ENCODE data around the gene ZBTB38.

ZBTB38 gene

GRCh38 chr3:141348837-141349236, 19.5 kb upstream of the ZBTB38 start:
- no peak for DNase-seq (ENCODE audit: low read depth, low spot score)
- H3K4me3 ChIP-seq (ENCODE audit: insufficient read length, low read depth): no peak overlapping the region
- no peaks in the 10 kb centered on the region for H3K9me3 ChIP-seq (ENCODE audit: insufficient read depth, low read length)
- no peaks in the 10 kb centered on the region for H3K36me3 ChIP-seq (ENCODE audit: insufficient read depth, insufficient read length, low read length)
- TF ChIP-seq ZNF274 (IDR thresholded peaks at IDR 0.05; ENCODE audit: low read depth, low read length) (no peak), SUZ12 (IDR thresholded peaks at IDR 0.05; ENCODE audit: extremely low read depth, insufficient read depth, insufficient read length) (no peak), YY1 (IDR thresholded peaks at IDR 0.05; ENCODE audit: insufficient read depth, insufficient read length) (no peak)
- H3K27me3 ChIP-seq (ENCODE audit: insufficient read depth, insufficient read length): peaks cover 4% of the 10 kb centered on the region
- no peak overlapping the region for H3K9ac ChIP-seq (ENCODE audit: insufficient read length, low read depth)
- no peaks in the 10 kb centered on the region for H3K4me1 ChIP-seq (ENCODE audit: insufficient read depth, insufficient read length)

- Histone ChIP-seq H3K4me1 (ENCODE audit: insufficient read depth, insufficient read length) (no peaks in the 10 kb centered on the region), H3K27me3 (ENCODE audit: insufficient read depth, insufficient read length) (peaks cover 4% of the 10 kb centered on the region), H3K4me3 (ENCODE audit: insufficient read length, low read depth) (no peak overlapping the region), H3K36me3 (ENCODE audit: insufficient read depth, insufficient read length, low read length) (no peaks in the 10 kb centered on the region), H3K9me3 (ENCODE audit: insufficient read depth, low read length) (no peaks in the 10 kb centered on the region), H3K9ac (ENCODE audit: insufficient read length, low read depth) (no peak overlapping the region)
- no peak for DNase-seq (ENCODE audit: low read depth, low spot score)
- TF ChIP-seq SUZ12 (IDR thresholded peaks at IDR 0.05; ENCODE audit: extremely low read depth, insufficient read depth, insufficient read length) (no peak), ZNF274 (IDR thresholded peaks at IDR 0.05; ENCODE audit: low read depth, low read length) (no peak), YY1 (IDR thresholded peaks at IDR 0.05; ENCODE audit: insufficient read depth, insufficient read length) (no peak)
Observed at GRCh38 chr3:141349711-141350110, 18.6 kb upstream of the ZBTB38 start.

DNA sequence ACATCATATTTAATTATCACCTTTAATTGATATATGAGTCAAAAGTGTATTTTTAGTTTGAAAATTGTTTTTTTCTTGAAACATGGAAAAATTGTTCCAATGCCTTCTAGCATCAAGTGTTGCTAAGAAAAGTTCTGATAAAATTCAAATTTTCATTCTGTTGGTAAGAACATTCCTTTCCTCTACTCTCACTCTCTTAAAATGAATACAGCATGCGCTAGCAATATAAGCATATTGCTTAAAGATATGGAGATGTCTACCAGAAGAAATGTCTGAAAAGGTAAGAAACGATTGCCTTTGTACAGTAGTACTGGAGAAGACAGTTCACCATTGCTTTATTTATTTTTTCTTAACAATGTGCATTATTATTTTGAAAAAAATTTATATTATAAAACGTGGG, 17.6 kb upstream of the ZBTB38 start:
- no peaks in the 10 kb centered on the region for H3K36me3 ChIP-seq (ENCODE audit: insufficient read depth, insufficient read length, low read length)
- H3K9ac ChIP-seq (ENCODE audit: insufficient read length, low read depth): no peak overlapping the region
- TF ChIP-seq ZNF274 (IDR thresholded peaks at IDR 0.05; ENCODE audit: low read depth, low read length): no peak
- TF ChIP-seq YY1 (IDR thresholded peaks at IDR 0.05; ENCODE audit: insufficient read depth, insufficient read length): no peak
- no peak for TF ChIP-seq SUZ12 (IDR thresholded peaks at IDR 0.05; ENCODE audit: extremely low read depth, insufficient read depth, insufficient read length)
- H3K9me3 ChIP-seq (ENCODE audit: insufficient read depth, low read length): no peaks in the 10 kb centered on the region
- peaks cover 4% of the 10 kb centered on the region for H3K27me3 ChIP-seq (ENCODE audit: insufficient read depth, insufficient read length)
- no peaks in the 10 kb centered on the region for H3K4me1 ChIP-seq (ENCODE audit: insufficient read depth, insufficient read length)
- H3K4me3 ChIP-seq (ENCODE audit: insufficient read length, low read depth): no peak overlapping the region
- DNase-seq (ENCODE audit: low read depth, low spot score): no peak

DNA sequence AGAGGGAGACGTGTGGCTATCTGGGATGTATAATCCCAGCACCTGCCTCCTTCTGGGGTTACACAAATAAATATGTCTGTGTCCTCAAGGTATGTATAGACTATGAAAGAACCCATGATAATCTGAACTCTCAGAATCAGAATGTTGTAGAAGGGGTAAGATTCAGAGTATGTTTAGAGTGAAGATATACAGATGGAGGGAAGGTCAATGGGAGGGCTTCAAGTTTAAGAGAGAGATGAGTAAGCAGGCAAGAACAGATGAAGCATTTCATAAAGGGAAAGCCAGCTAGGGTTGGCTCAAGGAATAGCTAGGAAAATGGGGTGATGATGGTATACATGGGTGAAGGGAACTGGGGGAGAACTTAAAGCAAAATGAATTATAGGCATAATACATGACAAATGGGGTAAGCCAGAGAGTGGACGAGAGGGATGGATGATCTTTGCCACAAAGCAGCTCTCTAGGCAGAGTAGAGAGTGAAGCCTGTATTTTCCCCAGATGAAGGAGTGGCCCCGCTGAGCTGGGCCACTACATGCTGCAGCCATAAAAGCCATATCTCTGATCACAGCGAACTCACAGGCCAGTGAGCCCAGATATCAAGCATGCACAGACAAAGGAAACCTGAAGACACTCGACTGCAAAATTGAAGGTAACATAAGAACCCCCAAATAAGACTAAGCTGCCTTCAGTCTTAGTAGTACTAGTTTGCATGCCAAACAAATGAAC, 15.9 kb upstream of the ZBTB38 start:
- TF ChIP-seq SUZ12 (IDR thresholded peaks at IDR 0.05; ENCODE audit: extremely low read depth, insufficient read depth, insufficient read length) (no peak), YY1 (IDR thresholded peaks at IDR 0.05; ENCODE audit: insufficient read depth, insufficient read length) (no peak), ZNF274 (IDR thresholded peaks at IDR 0.05; ENCODE audit: low read depth, low read length) (no peak)
- Histone ChIP-seq H3K9ac (ENCODE audit: insufficient read length, low read depth) (no peak overlapping the region), H3K9me3 (ENCODE audit: insufficient read depth, low read length) (no peaks in the 10 kb centered on the region), H3K27me3 (ENCODE audit: insufficient read depth, insufficient read length) (peaks cover 4% of the 10 kb centered on the region), H3K36me3 (ENCODE audit: insufficient read depth, insufficient read length, low read length) (no peaks in the 10 kb centered on the region), H3K4me1 (ENCODE audit: insufficient read depth, insufficient read length) (no peaks in the 10 kb centered on the region), H3K4me3 (ENCODE audit: insufficient read length, low read depth) (no peak overlapping the region)
- no peak for DNase-seq (ENCODE audit: low read depth, low spot score)

GRCh38 chr3:141353652-141354495, 14.4 kb upstream of the ZBTB38 start:
- Histone ChIP-seq H3K27me3 (ENCODE audit: insufficient read depth, insufficient read length) (peaks cover 4% of the 10 kb centered on the region), H3K36me3 (ENCODE audit: insufficient read depth, insufficient read length, low read length) (no peaks in the 10 kb centered on the region), H3K4me1 (ENCODE audit: insufficient read depth, insufficient read length) (no peaks in the 10 kb centered on the region), H3K9me3 (ENCODE audit: insufficient read depth, low read length) (no peaks in the 10 kb centered on the region), H3K4me3 (ENCODE audit: insufficient read length, low read depth) (no peak overlapping the region), H3K9ac (ENCODE audit: insufficient read length, low read depth) (no peak overlapping the region)
- no peak for DNase-seq (ENCODE audit: low read depth, low spot score)
- TF ChIP-seq YY1 (IDR thresholded peaks at IDR 0.05; ENCODE audit: insufficient read depth, insufficient read length): no peak
- no peak for TF ChIP-seq ZNF274 (IDR thresholded peaks at IDR 0.05; ENCODE audit: low read depth, low read length)

GRCh38 chr3:141354517-141354916, 13.8 kb upstream of the ZBTB38 start:
- H3K9me3 ChIP-seq (ENCODE audit: insufficient read depth, low read length): no peaks in the 10 kb centered on the region
- TF ChIP-seq YY1 (IDR thresholded peaks at IDR 0.05; ENCODE audit: insufficient read depth, insufficient read length) (no peak), SUZ12 (IDR thresholded peaks at IDR 0.05; ENCODE audit: extremely low read depth, insufficient read depth, insufficient read length) (no peak), ZNF274 (IDR thresholded peaks at IDR 0.05; ENCODE audit: low read depth, low read length) (no peak)
- no peaks in the 10 kb centered on the region for H3K4me1 ChIP-seq (ENCODE audit: insufficient read depth, insufficient read length)
- H3K9ac ChIP-seq (ENCODE audit: insufficient read length, low read depth): no peak overlapping the region
- peaks cover 4% of the 10 kb centered on the region for H3K27me3 ChIP-seq (ENCODE audit: insufficient read depth, insufficient read length)
- no peak for DNase-seq (ENCODE audit: low read depth, low spot score)
- H3K4me3 ChIP-seq (ENCODE audit: insufficient read length, low read depth): no peak overlapping the region
- H3K36me3 ChIP-seq (ENCODE audit: insufficient read depth, insufficient read length, low read length): no peaks in the 10 kb centered on the region

DNA sequence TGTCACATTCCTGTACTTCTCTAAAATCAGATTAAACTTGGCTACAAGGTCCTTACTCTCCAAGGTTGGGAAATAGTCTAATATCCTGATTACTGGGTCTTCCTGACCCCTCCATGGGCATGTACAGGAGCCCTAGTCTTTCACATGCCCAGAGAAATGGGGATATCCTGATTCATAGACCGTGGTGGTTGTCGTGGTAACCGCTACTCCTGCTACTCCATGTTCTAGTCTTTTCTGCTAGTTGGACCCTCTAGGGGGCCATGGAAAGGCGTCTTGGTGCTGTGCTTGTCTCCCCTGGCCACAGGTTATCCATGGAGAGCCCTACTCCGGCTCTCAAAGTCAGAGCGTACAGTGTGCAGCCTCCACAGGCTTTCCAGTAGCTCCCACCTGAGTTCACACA, 13.1 kb upstream of the ZBTB38 start:
- Histone ChIP-seq H3K4me1 (ENCODE audit: insufficient read depth, insufficient read length) (no peaks in the 10 kb centered on the region), H3K9ac (ENCODE audit: insufficient read length, low read depth) (no peak overlapping the region), H3K27me3 (ENCODE audit: insufficient read depth, insufficient read length) (peaks cover 4% of the 10 kb centered on the region), H3K4me3 (ENCODE audit: insufficient read length, low read depth) (no peak overlapping the region), H3K9me3 (ENCODE audit: insufficient read depth, low read length) (no peaks in the 10 kb centered on the region), H3K36me3 (ENCODE audit: insufficient read depth, insufficient read length, low read length) (no peaks in the 10 kb centered on the region)
- TF ChIP-seq YY1 (IDR thresholded peaks at IDR 0.05; ENCODE audit: insufficient read depth, insufficient read length) (no peak), SUZ12 (IDR thresholded peaks at IDR 0.05; ENCODE audit: extremely low read depth, insufficient read depth, insufficient read length) (no peak), ZNF274 (IDR thresholded peaks at IDR 0.05; ENCODE audit: low read depth, low read length) (no peak)
- no peak for DNase-seq (ENCODE audit: low read depth, low spot score)
